ENCODE data around the gene ERCC2.
"Not testable (repeated sequence)": the region's sequence is repeated elsewhere in the genome, so short reads cannot be mapped to it uniquely, and the experiment has no call there.

The ERCC2 gene

DNA sequence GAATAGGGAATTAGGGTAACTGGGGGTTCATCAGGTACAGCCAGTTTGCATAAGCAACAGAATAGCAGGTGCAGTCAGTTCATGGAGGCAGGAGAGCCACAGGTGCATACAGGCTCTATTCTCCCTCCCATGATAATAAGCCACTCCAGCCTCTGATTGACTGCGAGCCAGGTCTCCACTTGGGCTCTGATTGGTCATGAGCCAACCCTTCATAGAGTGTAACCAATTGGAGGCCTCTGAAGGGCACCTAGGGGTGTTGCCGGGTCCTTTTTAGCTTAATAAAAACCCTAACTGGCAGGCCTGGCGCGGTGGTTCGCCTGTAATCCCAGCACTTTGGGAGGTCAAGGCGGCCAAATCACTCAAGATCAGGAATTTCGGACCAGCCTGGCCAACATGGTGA, 39.0 kb downstream of the ERCC2 start:
- DNase-seq: peak; percentile 55 to 65

DNA sequence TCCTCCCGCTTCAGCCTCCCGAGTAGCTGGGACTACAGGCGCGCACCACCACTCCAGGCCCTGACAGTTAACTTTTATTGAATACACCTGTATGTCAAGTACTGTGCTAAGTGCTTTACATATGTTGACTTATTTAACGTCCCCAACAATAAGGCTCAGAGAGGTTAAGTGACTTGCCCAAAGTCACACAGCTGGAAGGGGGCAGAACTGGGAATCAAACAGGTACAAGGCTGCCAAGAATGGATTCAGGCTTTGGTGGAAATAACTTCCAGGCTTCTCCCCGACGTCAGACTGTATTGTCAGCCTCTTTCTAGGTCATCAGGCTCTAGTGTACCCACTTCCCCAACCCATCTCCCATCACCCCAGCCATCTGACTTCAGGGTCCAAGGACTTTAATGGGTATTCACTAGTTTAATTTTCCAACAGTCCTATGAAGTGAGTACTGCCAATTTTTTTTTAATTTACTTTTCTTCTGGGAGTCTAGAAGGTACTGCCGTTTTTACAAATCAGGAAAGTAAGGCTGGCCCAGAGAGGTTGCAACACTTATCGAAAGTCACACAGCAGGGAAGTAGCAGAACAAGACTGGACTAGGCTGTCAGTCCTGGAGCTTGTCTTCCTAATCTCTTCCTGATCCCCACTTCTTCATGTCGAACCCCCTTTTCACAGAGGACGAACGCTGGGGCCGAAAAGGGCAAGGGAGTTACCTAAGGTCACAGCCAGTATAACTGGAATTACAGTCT, 42.8 kb downstream of the ERCC2 start:
- no peak for DNase-seq

DNA sequence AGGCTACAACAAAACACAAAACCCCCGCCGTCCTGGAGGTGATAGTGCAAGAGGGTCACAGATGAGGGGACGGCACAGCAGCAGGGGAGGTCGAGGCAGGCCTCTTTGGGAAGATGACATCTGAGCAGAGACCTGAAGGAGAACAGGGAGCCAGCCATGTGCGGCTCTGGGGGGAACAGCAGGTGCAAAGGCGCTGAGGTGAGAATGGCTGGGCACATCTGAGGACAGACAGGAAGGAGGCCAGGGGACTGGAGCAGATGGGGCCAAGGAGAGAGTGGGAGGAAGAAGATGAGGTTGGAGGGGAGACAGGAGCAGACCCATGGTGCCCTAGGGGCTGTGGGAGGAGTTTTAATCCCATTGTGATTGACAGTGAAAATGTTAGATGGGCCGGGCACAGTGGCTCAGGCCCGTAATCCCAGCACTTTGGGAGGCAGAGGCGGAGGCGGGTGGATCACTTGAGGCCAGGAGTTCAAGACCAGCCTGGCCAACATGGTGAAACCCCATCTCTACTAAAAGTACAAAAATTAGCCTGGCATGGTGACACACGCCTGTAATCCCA, 45.9 kb downstream of the ERCC2 start:
- DNase-seq: no peak

DNA sequence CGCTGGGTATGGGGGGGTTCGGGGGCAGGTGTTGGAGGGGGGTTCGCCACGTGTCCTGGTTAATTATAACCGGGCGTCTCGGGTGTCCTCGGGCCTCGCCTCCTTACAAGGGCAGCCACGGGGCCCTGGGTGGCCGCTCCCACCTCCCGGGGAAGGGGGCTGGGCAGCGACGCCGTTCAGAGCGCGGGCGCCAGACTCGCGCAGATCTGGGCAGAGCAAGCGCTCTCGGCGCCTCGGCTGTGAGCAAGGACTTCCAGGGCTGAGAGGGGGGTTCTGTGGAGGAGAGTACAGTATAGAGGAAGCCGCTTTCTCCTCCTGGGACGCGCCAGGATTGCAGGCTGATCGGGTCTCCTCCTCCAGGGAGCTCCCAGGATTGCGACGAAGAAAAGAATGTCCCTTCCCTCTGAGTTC, 46.7 kb downstream of the ERCC2 start:
- no peak for DNase-seq

DNA sequence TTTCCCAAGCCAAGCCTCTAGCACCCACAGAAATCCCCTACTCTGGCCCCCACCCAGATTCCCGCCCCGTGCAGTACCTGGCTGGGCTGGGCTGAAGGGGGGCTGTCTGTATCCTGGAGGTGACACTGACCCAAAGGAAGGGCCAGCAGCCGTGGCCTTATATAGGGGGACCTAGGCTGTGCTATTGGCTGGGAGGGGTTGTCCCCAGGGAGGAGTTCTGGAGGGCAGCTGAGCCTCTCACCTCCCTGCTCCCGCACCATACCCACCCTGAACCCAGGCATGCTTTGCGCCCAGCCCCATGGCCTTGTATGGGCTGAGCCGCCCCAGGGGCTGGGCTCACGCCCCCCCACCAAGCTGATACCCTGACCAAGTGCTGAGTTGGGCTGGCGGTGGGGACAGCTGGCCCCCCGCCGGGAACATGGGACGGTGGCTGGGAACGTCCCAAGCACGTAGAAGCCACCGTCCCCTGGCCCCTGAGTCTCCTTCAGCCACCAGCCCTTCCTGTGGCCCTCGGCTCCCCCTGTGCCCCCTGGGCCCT, 47.6 kb downstream of the ERCC2 start, which contains the start of gene CKM:
Gene CKM (minus strand): TSS at position 132 of the 538 bp plus-strand sequence. CDS start 3,162 bp downstream, outside the sequence.
- DNase-seq: no peak

DNA sequence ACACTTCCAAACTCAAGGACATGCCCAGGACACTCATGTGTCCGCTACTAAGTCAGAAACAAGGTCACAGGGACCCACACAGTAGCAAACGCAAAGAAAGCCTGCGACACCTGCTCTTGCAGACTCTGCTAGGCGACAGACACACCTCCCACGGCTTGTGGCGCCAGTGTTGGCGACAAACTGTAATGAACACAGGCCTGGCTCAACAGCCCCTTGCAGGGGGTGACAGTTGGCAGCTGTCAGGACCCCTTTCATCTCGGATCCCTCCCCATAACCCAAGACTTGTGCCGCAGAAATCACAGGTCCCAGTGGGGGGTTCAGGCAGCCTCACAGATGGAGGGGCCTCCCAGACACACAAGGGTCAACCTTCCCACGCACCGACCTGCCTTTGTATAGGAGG, 48.1 kb downstream of the ERCC2 start:
- peak; percentile 49 to 70 for DNase-seq

DNA sequence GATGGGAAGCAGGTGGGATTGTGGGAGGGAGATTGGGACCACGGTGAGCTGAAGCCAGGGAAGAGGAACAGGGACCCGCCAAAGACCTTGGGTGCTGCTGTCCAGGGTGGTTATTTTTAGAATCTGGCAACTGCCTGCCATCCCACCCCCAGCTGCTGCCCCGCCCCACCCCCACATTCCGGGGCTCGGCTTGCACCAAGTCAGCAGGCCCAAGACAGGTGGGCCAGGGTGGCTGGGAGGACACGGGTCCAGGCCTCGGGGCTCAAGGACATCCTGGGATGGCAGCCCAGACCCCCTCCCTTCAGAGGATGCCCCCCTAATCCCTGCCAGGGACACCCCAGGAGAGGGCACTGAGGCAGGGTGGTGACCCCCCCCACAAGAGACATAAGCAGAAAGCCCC, 48.5 kb downstream of the ERCC2 start:
- DNase-seq: peak in 1 of 2 experiments; percentile 37

DNA sequence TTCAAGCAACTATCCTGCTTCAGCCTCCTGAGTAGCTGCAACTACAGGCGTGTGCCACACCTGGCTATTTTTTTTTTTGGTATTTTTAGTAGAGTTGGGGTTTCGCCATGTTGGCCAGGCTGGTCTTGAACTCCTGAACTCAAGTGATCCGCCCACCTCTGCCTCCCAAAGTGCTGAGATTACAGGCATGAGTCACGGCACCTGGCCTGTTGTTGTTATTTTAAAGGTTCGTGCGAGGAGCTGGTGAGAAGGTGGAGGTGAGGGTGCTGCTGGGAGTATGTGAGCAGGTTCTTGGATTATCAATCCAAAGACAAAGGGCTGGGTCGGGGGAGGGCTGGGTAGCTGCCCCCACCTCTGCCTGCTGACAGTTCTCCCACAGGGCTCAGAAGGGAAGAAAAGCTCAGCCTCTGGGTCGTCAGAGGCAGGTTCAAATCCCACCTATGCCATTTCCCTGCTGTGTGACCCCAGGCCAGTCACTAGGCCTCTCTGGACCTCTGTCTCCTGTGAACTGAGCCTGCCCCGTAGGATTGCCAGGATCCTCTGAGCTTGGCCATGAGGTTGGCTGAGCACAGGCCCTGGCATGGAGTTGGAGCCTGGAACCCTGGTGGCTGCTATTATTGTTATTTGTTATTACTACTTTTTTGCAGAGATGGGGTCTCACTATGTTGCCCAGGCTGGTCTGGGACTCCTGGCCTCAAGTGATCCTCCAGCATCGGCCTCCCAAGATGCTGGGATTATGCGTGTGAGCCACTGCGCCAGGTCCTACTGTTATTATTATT, 49.2 kb downstream of the ERCC2 start:
- DNase-seq: no peak

DNA sequence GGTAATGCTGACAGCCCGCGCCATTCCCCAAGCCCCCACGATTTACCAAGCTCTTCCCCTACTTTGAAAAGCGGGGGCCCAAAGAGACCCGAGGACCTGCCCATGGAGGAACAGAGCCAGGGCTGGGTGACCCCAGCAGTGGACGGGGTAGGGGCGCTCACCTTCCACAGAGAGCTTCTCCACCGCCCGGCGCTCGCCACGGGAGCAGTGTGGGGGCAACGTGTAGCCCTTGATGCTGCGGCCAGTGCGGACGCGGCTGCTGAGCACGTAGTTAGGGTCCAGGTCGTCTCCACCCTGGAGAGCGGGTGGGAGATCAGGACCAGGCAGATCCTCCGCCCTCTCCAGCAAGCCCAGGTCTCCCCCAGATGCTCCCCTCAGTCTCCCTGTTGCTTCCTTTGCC, 55.1 kb downstream of the ERCC2 start:
- no peak for DNase-seq

DNA sequence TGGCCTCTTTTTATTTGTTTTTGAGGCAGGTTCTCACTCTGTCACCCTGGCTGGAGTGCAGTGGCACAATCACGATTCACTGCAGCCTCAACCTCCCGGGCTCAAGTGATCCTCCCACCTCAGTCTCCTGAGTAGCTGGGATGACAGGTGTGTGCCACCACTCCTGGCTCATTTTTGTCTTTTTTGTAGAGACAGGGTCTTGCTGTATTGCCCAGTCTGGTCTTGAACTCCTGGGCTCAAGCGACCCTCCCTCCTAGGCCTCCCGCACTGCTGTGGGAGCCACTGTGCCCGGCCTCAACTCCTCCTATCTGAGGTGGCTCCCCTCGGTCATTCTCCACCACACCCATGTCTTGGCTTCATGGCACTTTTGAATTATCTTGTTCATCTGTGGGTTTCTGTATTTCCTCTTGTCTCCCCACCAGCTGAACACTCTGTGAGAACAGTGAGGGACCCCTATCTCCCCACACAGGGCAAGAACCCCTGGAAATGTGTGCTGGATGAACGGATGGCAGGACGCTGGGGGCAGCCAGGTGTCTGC, 55.6 kb downstream of the ERCC2 start:
- no peak for DNase-seq

DNA sequence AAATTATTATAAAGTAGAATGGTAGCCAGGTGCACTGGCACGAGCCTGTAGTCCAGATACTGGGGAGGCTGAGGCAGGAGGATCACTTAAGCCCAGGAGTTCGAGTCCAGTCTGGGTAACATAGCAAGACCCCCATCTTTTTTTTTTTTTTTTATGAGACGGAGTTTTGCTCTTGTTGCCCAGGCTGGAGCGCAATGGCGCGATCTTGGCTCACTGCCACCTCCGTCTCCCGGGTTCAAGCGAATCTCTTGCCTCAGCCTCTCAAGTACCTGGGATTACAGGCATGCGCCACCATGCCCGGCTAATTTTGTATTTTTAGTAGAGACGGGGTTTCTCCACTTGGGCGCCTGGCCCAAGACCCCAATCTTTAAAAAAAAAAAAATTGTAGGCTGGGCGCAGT, 58.1 kb downstream of the ERCC2 start:
- not testable (repeated sequence) for DNase-seq

DNA sequence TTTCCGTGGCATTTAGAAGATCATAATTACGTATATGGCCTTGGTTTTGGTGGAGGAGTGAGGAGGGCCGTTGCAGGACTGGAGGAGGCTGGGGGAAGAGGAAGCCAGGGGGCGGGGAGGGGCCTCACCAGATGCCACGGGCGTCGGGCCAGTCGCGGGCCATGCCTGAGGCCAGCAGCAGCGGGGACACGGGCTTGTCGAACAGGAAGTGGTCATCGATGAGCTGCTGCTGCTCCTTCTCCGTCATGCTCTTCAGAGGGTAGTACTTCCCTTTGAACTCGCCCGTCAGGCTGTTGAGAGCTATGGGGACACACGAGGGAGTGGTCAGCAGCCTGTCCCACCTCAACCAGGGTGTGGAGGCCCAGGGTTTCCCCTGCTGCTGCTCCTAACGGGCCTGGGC, 58.8 kb downstream of the ERCC2 start:
- DNase-seq: no peak

DNA sequence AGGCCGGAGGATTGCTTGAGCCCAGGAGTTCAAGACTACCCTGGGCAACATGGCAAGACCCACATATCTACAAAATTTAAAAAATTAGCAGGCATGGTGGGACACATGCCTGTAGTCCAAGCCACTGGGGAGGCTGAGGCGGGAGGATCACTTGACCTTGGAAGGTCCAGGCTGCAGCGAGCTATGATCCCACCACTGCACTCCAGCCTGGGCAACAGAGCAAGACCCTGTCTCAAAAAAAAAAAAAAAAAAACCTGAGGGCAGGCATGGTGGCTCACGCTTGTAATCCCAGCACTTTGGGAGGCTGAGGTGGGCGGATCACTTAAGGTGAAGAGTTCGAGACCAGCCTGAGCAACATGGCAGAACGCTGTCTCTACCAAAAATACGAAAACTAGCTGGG, 61.1 kb downstream of the ERCC2 start:
- DNase-seq: not testable (repeated sequence)

DNA sequence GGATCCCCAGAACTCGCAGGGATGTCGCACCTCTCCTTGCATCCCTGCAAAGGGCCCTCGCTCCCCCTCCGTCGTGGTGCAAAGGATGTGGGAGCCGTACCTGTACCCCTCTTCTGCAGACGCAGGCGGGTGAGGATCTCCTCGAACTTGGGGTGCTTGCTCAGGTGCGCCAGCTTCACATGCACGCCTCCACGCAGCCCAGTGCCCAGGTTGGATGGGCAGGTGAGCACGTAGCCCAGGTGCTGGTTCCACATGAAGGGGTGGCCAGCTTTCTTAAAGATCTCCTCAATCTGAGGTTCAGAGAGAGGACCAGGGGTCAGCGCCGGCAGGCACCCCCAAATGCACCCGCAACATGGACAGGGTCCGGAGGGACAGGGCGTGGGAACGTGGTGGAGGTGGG, 63.0 kb downstream of the ERCC2 start:
- no peak for DNase-seq

DNA sequence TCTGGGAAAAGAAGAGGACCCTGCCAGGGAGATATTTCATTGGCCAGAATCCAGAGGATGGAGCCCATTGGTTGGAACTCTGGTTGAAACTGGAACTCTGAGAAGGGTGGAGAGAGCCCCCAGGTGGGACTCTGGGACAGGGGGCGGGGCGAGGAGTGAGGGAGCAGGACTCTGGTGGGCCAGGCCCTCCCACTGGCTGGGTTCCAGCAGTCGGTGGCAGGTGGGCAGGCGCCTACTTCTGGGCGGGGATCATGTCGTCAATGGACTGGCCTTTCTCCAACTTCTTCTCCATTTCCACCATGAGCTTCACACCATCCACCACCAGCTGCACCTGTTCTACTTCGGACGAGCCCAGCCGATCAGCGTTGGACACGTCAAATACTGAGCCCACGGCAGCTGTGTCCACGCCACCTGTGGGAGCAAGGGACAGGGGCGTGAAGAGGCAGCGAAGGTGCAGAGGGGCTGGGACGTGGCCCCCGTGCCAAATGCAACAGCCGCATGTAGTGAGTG, 63.8 kb downstream of the ERCC2 start:
- DNase-seq: peak in 1 of 2 experiments; percentile 33

DNA sequence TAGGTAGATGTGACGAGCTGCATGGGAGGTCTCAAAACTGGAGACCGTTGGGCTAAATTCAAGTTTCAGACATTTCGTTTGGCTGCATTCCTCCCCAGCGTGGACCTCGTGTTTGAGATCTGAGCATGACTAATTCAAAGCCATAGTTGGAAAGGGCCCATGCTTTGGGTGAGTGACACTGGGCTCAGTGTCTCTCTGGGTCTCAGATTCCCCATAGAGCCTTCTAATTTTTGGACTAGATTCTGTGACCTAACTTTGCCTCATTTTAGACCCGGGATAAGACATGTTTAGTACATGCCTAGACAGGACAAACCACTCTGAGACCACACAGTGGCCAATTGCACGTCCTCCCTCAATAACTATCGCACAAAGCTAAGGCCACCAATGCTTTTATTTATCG, 64.3 kb downstream of the ERCC2 start:
- no peak for DNase-seq

DNA sequence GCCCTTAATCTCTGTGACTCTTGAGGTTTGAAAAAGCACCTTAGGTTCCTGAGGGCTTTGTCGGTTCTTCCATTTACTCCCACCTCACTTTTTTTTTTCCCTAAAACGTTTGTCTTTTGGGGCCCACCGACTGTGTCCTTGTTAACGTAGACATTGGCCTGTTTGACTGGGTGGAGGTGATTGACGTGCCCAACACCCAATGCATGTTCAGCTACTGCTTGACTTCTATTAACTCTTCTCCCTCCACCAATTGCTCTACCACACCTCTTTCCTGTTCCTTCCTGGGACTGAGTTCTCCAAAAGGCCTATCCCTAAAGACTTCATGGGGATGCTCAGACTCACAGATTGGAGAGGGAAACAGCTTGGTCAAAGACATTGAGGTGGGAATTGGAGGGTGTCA, 65.0 kb downstream of the ERCC2 start:
- DNase-seq: no peak

DNA sequence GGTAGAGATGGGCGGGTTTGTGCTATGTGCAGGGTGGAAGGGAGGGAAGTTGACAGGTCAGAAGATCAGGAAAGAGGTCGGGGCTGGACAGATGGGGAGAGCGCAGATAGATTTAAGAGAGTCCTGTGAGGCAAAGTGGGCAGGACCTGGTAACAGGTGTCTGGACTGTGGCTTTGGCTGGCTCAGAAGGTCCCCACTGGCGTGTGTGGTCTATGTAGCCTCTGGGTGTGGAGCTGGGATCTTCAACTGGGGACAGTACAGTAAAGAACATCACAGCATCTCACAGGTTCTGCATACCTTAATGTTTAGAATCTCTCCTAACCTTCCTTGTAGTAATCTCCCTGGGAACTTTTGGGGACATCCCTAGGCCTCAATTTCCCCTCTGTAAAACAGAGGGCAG, 65.4 kb downstream of the ERCC2 start:
- no peak for DNase-seq

DNA sequence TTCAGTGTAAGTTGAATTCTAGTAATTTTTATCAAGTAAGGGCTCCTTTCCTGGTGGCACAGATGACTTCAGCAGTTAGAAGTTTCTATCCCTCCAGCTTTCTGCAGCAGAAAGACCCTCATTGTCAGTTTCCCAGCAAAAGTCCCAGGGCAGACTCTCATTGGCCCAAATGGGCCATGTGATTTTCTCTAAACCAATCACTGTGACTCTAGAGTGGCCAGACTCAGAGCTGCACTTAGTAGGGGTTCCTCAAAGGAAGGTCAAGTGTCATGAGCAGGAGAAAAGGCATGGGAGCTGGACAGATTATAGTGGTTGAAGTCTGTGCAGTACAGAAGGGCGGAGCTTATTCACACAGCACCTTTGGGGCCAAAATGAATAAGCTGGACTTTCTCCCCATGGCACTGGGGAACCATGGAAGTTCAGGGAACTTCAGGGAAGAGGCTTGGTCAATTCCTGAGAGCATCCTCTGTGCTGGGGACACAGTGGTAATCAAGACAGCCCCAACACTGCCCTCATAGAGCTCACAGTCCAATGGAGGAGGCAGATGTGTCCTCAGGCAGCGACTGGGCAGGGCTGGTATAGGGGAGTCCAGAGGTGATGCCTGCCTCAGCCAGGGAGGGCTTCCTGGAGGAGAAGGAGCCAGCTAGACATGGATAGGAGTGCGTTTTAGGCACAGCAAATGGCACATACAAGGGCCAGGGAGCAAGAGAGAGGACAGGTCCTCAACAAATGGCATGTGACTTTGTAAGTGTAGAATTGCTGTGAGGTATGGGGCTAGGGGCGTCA, 66.0 kb downstream of the ERCC2 start:
- DNase-seq: no peak

DNA sequence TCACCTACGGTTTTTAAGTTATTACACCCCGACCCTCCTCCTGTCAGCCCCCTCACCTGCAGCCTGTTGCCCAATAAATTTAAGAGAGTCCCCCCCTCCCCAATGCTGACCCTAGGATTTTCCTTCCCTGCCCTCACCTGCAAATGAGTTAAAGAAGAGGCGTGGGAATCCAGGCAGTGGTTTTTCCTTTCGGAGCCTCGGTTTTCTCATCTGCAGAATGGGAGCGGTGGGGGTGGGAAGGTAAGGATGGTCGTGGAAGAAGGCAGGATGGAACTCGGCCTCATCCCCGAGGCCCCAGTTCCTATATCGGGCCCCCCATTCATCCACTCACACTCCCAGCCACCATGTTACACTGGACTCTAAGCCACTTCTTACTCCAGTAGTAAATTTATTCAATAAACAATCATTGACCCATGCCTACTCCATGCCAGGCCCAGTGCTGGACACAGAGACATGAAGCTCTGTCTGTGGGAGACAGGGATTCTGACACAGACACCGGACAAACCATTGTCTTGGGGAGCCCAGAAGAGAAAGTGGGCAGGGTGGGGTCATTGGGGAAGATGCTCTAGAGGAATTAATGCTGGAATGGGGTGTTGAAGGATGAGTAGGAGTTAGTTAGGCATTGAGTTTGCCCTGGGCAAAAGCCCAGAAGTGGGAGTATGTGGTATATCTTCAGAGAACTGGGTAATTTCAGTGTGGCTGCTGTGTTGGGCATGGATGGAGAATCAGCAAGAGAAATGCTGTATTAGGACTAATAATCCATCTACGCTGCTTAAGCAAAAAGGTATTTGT, 66.9 kb downstream of the ERCC2 start:
- no peak for DNase-seq

DNA sequence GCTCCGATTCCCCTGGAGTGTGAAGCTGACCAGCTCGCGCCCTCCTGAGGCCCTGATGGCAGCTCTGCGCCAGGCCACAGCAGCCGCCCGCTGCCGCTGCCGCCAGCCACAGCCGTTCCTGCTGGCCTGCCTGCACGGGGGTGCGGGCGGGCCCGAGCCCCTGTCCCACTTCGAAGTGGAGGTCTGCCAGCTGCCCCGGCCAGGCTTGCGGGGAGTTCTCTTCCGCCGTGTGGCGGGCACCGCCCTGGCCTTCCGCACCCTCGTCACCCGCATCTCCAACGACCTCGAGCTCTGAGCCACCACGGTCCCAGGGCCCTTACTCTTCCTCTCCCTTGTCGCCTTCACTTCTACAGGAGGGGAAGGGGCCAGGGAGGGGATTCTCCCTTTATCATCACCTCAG, 68.0 kb downstream of the ERCC2 start:
- no peak for DNase-seq

Measured in SHP77 (cell line).